Osteoblast (primary cell): ENCODE data around the gene HSF5. TPM values are rescaled to one million over a fixed set of nuclear protein-coding genes. Genes with fewer than 3 reads are reported as not detected.

Source experiments
- DNase-seq: peaks from one replicate; pipeline ENCODE4 v3.0.0; 2011; ENCODE audit warnings: low spot score, mixed read lengths; ENCODE audit not compliant: insufficient read length; ENCODE audit errors: missing footprints
- H2AFZ ChIP-seq: 2 replicates; pipeline ENCODE4 v1.6.0; 2011; ENCODE audit warnings: mild to moderate bottlenecking, low read length
- H3K27ac ChIP-seq: 2 replicates; pipeline ENCODE4 v1.5.1; 2011; ENCODE audit warnings: mild to moderate bottlenecking, low read depth, low read length, moderate library complexity
- H3K27me3 ChIP-seq: 2 replicates; pipeline ENCODE4 v1.6.0; 2012; ENCODE audit warnings: mild to moderate bottlenecking, control low read depth, inconsistent platforms, low read length, moderate library complexity; ENCODE audit not compliant: insufficient read depth
- H3K36me3 ChIP-seq: 2 replicates; pipeline ENCODE4 v1.5.1; 2011; ENCODE audit warnings: mild to moderate bottlenecking, low read length, control low read depth, moderate library complexity; ENCODE audit not compliant: insufficient read depth
- H3K4me1 ChIP-seq: 2 replicates; pipeline ENCODE4 v1.5.1; 2011; ENCODE audit warnings: mild to moderate bottlenecking, low read length, control low read depth, moderate library complexity; ENCODE audit not compliant: insufficient read depth
- H3K4me2 ChIP-seq: 2 replicates; pipeline ENCODE4 v1.6.0; 2011; ENCODE audit warnings: mild to moderate bottlenecking, low read length; ENCODE audit not compliant: insufficient read depth
- H3K4me3 ChIP-seq: fragments of 200-600 bp; sonication (generic); 3 replicates; pipeline ENCODE4 v1.5.1; 2012; ENCODE audit warnings: mild to moderate bottlenecking, low read length, inconsistent platforms; ENCODE audit not compliant: insufficient read depth
- H3K79me2 ChIP-seq: 2 replicates; pipeline ENCODE4 v1.6.0; 2012; ENCODE audit warnings: mild to moderate bottlenecking, low read length, control low read depth, inconsistent platforms; ENCODE audit not compliant: insufficient read depth
- H3K9me3 ChIP-seq: 2 replicates; pipeline ENCODE4 v1.5.1; 2011; ENCODE audit warnings: low read depth, low read length, control low read depth
- H4K20me1 ChIP-seq: 2 replicates; pipeline ENCODE4 v1.6.0; 2012; ENCODE audit warnings: mild to moderate bottlenecking, low read length, control low read depth; ENCODE audit not compliant: insufficient read depth
- CTCF ChIP-seq: IDR thresholded peaks from 2 replicates; pipeline ENCODE4 v1.5.1; 2011; ENCODE audit warnings: mild to moderate bottlenecking, low read depth, low read length, moderate library complexity; ENCODE audit errors: extremely low read depth
- total RNA-seq: library from RNA; depleted of rRNA; stranded (reverse); fragments of >200 nt; gene quantifications from 2 replicates; pipeline ENCODE4 v1.2.3, GENCODE V29; 2012

The HSF5 gene
- total RNA-seq, 1 donor, result under 0.01 TPM

GRCh38 chr17:58517378-58517927 is 29.2 kb upstream of the HSF5 start:
- Histone ChIP-seq H3K4me2 (peak overlapping the region; percentile 97), H3K4me1 (peaks cover 19% of the 10 kb centered on the region), H2AFZ (peak overlapping the region; percentile 88), H3K27ac (peak overlapping the region; percentile 73), H3K9me3 (no peaks in the 10 kb centered on the region), H3K36me3 (peaks cover 1% of the 10 kb centered on the region), H3K79me2 (peaks cover 10% of the 10 kb centered on the region), H3K4me3 (peak overlapping the region; percentile 89), H3K27me3 (no peaks in the 10 kb centered on the region), H4K20me1 (peaks cover 7% of the 10 kb centered on the region)
- DNase-seq, result peak; percentile 76
- no peak for TF ChIP-seq CTCF

GRCh38 chr17:58516644-58517377 is 28.6 kb upstream of the HSF5 start:
- Histone ChIP-seq H3K27me3 (no peaks in the 10 kb centered on the region), H3K27ac (peak overlapping the region; percentile 73), H3K4me1 (peaks cover 19% of the 10 kb centered on the region), H3K9me3 (no peaks in the 10 kb centered on the region), H2AFZ (peak overlapping the region; percentile 88), H3K36me3 (peaks cover 3% of the 10 kb centered on the region), H4K20me1 (peaks cover 10% of the 10 kb centered on the region), H3K4me3 (peak overlapping the region; percentile 89), H3K79me2 (peaks cover 10% of the 10 kb centered on the region), H3K4me2 (peak overlapping the region; percentile 97)
- TF ChIP-seq CTCF, result no peak
- no peak for DNase-seq

GRCh38 chr17:58515286-58515685 is 27.1 kb upstream of the HSF5 start:
- Histone ChIP-seq H3K4me3 (peak overlapping the region; percentile 77), H3K79me2 (peaks cover 10% of the 10 kb centered on the region), H4K20me1 (peaks cover 10% of the 10 kb centered on the region), H2AFZ (peak overlapping the region; percentile 80), H3K27ac (no peak overlapping the region), H3K27me3 (no peaks in the 10 kb centered on the region), H3K9me3 (no peaks in the 10 kb centered on the region), H3K36me3 (peaks cover 17% of the 10 kb centered on the region), H3K4me1 (peaks cover 19% of the 10 kb centered on the region), H3K4me2 (peak overlapping the region; percentile 87)
- TF ChIP-seq CTCF, result no peak
- no peak for DNase-seq

- Histone ChIP-seq H3K4me1 (peaks cover 19% of the 10 kb centered on the region), H3K79me2 (peaks cover 10% of the 10 kb centered on the region), H3K27me3 (no peaks in the 10 kb centered on the region), H2AFZ (peak overlapping the region; percentile 80), H4K20me1 (peaks cover 10% of the 10 kb centered on the region), H3K36me3 (peaks cover 21% of the 10 kb centered on the region), H3K27ac (no peak overlapping the region), H3K4me2 (peak overlapping the region; percentile 87), H3K9me3 (no peaks in the 10 kb centered on the region), H3K4me3 (peak overlapping the region; percentile 77)
- TF ChIP-seq CTCF, result no peak
- DNase-seq, result no peak
Measured at GRCh38 chr17:58514770-58515157, 26.6 kb upstream of the HSF5 start.
